Measurements from ENCODE around the gene POU2F2. TPM values are rescaled to one million over a fixed set of nuclear protein-coding genes. Genes with fewer than 3 reads are reported as not detected.

POU2F2 gene
- total RNA-seq, 1 experiment from 2014 or later, result 2.4 TPM

DNA sequence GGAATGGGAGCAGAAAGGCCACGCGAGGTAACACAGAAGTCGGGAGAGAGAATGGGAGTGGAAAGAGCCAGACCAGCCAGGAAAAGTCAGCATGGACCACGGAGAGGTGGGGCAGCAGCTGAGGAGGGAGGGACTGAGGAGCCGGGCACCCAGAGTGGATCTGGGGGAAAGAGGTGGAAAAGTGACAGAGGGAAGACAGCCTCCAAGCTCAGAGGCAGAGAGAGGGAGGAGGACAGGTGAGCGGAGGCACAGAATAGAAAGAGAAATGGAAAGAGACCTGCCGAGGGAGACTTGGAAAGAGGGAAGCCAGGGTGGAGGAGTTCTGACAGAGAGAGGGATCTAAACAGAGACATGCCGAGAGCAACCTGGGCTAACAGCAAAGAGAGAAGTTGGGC, 63.9 kb downstream of the POU2F2 start:
- TF ChIP-seq EZH2 (IDR thresholded peaks at IDR 0.05; ENCODE audit: low read length, unreplicated experiment) (no peak), EZH2phosphoT487 (IDR thresholded peaks at IDR 0.05; ENCODE audit: borderline replicate concordance, low read length) (no peak)
- TF ChIP-seq, protein P1, sequence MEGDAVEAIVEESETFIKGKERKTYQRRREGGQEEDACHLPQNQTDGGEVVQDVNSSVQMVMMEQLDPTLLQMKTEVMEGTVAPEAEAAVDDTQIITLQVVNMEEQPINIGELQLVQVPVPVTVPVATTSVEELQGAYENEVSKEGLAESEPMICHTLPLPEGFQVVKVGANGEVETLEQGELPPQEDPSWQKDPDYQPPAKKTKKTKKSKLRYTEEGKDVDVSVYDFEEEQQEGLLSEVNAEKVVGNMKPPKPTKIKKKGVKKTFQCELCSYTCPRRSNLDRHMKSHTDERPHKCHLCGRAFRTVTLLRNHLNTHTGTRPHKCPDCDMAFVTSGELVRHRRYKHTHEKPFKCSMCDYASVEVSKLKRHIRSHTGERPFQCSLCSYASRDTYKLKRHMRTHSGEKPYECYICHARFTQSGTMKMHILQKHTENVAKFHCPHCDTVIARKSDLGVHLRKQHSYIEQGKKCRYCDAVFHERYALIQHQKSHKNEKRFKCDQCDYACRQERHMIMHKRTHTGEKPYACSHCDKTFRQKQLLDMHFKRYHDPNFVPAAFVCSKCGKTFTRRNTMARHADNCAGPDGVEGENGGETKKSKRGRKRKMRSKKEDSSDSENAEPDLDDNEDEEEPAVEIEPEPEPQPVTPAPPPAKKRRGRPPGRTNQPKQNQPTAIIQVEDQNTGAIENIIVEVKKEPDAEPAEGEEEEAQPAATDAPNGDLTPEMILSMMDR (conservative IDR thresholded peaks at IDR 0.05; ENCODE audit: low read depth, low read length), result no peak
- Histone ChIP-seq H3K9ac (ENCODE audit: low read length) (no peak overlapping the region), H3K27me3 (ENCODE audit: low read length) (no peaks in the 10 kb centered on the region), H3F3A (ENCODE audit: low read length, unreplicated experiment) (no peaks in the 10 kb centered on the region), H3K36me3 (ENCODE audit: low read depth, low read length) (no peaks in the 10 kb centered on the region), H3K9me3 (ENCODE audit: low read length) (no peaks in the 10 kb centered on the region), H3K27ac (ENCODE audit: low read length) (no peak overlapping the region), H2AFZ (ENCODE audit: low read length) (no peak overlapping the region), H4K20me1 (ENCODE audit: low read length) (no peaks in the 10 kb centered on the region), H3K79me2 (ENCODE audit: low read length) (no peaks in the 10 kb centered on the region), H3K4me1 (ENCODE audit: insufficient read depth, low read length) (no peaks in the 10 kb centered on the region), H3K9me2 (replicated peaks; ENCODE audit: low read length) (no peaks in the 10 kb centered on the region), H3K4me3 (ENCODE audit: low read length) (no peak overlapping the region), H3K4me2 (ENCODE audit: low read length) (no peak overlapping the region)
- DNase-seq (no peak), ATAC-seq (no peak)
- CTCF ChIA-PET, result no interaction called here
- intact Hi-C loops (cut with micrococcal nuclease), result no loop called here
- POLR2A ChIA-PET (ENCODE audit: unreplicated experiment), result interaction anchor here (0.6 kb wide), 1 partner anchor 261 kb away, joined by 4 read pairs; no protein-coding TSS in a partner anchor
- no TSS peak for BruUV-seq (replicated peaks)

DNA sequence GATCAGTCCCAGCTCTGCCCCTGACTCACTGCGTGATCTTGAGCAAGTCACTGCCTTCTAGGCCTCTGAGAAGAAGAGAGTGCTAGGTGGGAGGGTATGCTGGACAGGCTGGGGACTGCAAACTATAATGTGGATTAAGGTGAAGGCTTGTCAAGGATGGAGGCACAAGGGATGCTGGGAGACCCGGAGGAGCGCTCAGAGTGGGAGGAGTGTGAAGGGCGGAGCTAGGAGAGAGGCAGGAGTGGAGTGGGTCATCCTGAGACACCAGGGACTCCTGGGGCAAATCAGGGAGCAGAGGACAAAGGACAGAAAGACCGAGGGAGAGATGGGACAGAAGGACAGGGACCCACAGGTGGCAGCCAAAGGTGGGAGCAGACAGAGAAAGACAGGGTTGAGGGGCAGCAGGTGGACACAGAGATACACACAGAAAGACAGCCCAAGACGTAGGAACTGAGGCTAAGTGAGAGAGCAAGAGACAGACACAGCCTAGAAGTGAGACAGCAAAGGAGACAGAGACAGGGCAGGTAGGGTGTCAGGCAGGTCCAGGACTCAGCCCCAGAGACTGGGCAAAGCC, 64.8 kb downstream of the POU2F2 start:
- ChIA-PET POLR2A (ENCODE audit: unreplicated experiment) (no interaction called here), CTCF (no interaction called here)
- no peak for TF ChIP-seq EZH2phosphoT487 (IDR thresholded peaks at IDR 0.05; ENCODE audit: borderline replicate concordance, low read length)
- TF ChIP-seq, protein P1 (conservative IDR thresholded peaks at IDR 0.05; ENCODE audit: low read depth, low read length), result no peak
- no peak for TF ChIP-seq EZH2 (IDR thresholded peaks at IDR 0.05; ENCODE audit: low read length, unreplicated experiment)
- H4K20me1 ChIP-seq (ENCODE audit: low read length), result no peaks in the 10 kb centered on the region
- H3K36me3 ChIP-seq (ENCODE audit: low read depth, low read length), result no peaks in the 10 kb centered on the region
- ATAC-seq (no peak), DNase-seq (no peak)
- H3F3A ChIP-seq (ENCODE audit: low read length, unreplicated experiment), result no peaks in the 10 kb centered on the region
- intact Hi-C loops (cut with micrococcal nuclease), result no loop called here
- H3K79me2 ChIP-seq (ENCODE audit: low read length), result no peaks in the 10 kb centered on the region
- no peak overlapping the region for H3K9ac ChIP-seq (ENCODE audit: low read length)
- no peak overlapping the region for H3K4me3 ChIP-seq (ENCODE audit: low read length)
- BruUV-seq (replicated peaks), result no TSS peak
- H3K27me3 ChIP-seq (ENCODE audit: low read length), result no peaks in the 10 kb centered on the region
- no peak overlapping the region for H2AFZ ChIP-seq (ENCODE audit: low read length)
- H3K9me2 ChIP-seq (replicated peaks; ENCODE audit: low read length), result no peaks in the 10 kb centered on the region
- H3K4me1 ChIP-seq (ENCODE audit: insufficient read depth, low read length), result no peaks in the 10 kb centered on the region
- H3K9me3 ChIP-seq (ENCODE audit: low read length), result no peaks in the 10 kb centered on the region
- H3K4me2 ChIP-seq (ENCODE audit: low read length), result no peak overlapping the region
- no peak overlapping the region for H3K27ac ChIP-seq (ENCODE audit: low read length)

DNA sequence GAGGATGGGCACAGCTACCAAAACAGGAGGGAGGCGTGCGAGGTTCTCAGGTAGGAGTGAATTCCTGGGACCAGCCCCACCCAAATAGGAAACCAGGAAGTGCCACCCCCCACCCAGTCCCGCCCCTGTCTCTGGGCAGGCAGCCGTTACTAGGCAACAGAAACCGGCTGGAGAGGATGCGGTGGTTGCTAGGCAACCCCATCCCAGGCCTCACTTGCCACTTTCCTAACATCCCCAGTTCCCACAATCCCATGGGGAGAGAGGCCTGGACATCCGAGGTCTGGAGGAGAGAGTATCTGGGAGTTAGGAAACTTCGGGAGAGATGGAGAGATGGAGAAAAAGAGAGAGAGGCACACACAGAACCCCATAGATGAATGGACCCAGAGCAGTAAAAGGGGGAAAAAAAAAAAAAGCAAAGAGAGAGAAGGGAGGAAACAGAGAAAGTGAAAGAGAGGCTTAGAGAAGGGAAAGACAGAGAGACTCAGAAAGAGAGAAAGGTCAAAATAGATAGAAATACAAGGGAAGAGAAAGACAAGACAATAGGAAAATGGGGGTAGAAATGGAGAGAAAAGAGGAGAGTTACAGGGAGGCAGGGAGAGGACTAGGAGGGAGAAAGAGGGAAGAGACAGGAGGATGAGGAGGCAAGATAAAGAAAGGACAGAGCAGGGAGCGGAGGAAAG, 66.0 kb downstream of the POU2F2 start:
- H3K79me2 ChIP-seq (ENCODE audit: low read length), result no peaks in the 10 kb centered on the region
- H3K4me2 ChIP-seq (ENCODE audit: low read length), result no peak overlapping the region
- H3K9ac ChIP-seq (ENCODE audit: low read length), result no peak overlapping the region
- H3K9me2 ChIP-seq (replicated peaks; ENCODE audit: low read length), result no peaks in the 10 kb centered on the region
- H3K36me3 ChIP-seq (ENCODE audit: low read depth, low read length), result no peaks in the 10 kb centered on the region
- no peaks in the 10 kb centered on the region for H3F3A ChIP-seq (ENCODE audit: low read length, unreplicated experiment)
- BruUV-seq (replicated peaks), result no TSS peak
- CTCF ChIA-PET, result no interaction called here
- no peaks in the 10 kb centered on the region for H3K9me3 ChIP-seq (ENCODE audit: low read length)
- no peaks in the 10 kb centered on the region for H3K4me1 ChIP-seq (ENCODE audit: insufficient read depth, low read length)
- intact Hi-C loops (cut with micrococcal nuclease), result no loop called here
- TF ChIP-seq EZH2 (IDR thresholded peaks at IDR 0.05; ENCODE audit: low read length, unreplicated experiment), result no peak
- TF ChIP-seq EZH2phosphoT487 (IDR thresholded peaks at IDR 0.05; ENCODE audit: borderline replicate concordance, low read length), result no peak
- TF ChIP-seq, protein P1 (conservative IDR thresholded peaks at IDR 0.05; ENCODE audit: low read depth, low read length), result no peak
- POLR2A ChIA-PET (ENCODE audit: unreplicated experiment), result interaction anchor here (0.6 kb wide), 1 partner anchor 330 kb away, joined by 3 read pairs; no protein-coding TSS in a partner anchor
- no peaks in the 10 kb centered on the region for H3K27me3 ChIP-seq (ENCODE audit: low read length)
- DNase-seq, result peak; percentile 40
- no peak overlapping the region for H3K4me3 ChIP-seq (ENCODE audit: low read length)
- no peak for ATAC-seq
- H2AFZ ChIP-seq (ENCODE audit: low read length), result no peak overlapping the region
- H3K27ac ChIP-seq (ENCODE audit: low read length), result no peak overlapping the region
- no peaks in the 10 kb centered on the region for H4K20me1 ChIP-seq (ENCODE audit: low read length)
